IMR-90 (cell line): ENCODE results near the gene RSPH9. TPM values are rescaled to one million over a fixed set of nuclear protein-coding genes. Genes with fewer than 3 reads are reported as not detected.
"Not testable (repeated sequence)": the region's sequence is repeated elsewhere in the genome, so short reads cannot be mapped to it uniquely, and the experiment has no call there.

Experiments
- ATAC-seq: fragments of 200-7000 bp; cut with Tn5 transposase; 2 replicates; pipeline ENCODE4 v1.9.1; 2020; ENCODE audit warnings: low read depth, mild to moderate bottlenecking, moderate library complexity
- BruUV-seq: library from RNA; stranded (reverse); fragments of 400-500 nt; replicated peaks from 2 replicates; lab custom pipeline; 2021; lab: Mats Ljungman, UMichigan
- CTCF ChIA-PET: fragments of 300-600 bp; formaldehyde crosslinking; extraction: SDS; loops from one replicate; lab custom pipeline; 2021; ENCODE audit warnings: antibody characterized with exemption; lab: Yijun Ruan, JAX
- POLR2A ChIA-PET: fragments of 300-600 bp; sonication (Branson Sonifier 250); formaldehyde crosslinking; loops from one replicate; lab custom pipeline; 2022; ENCODE audit warnings: antibody characterized with exemption; ENCODE audit not compliant: unreplicated experiment; lab: Charles Lee
- DNase-seq: peaks from one replicate; pipeline ENCODE4 v3.0.0; 2013
- H2AFZ ChIP-seq: replicated peaks from 2 replicates; pipeline ENCODE3; 2013; ENCODE audit warnings: low read length, mild to moderate bottlenecking; ENCODE audit not compliant: poor library complexity
- H2AK5ac ChIP-seq: 2 replicates; pipeline ENCODE4 v1.6.1; 2013; ENCODE audit warnings: low read depth, low read length, inconsistent platforms
- H2AK9ac ChIP-seq: replicated peaks from 2 replicates; pipeline ENCODE3; 2013; ENCODE audit warnings: mild to moderate bottlenecking, low read depth, low read length, moderate library complexity; ENCODE audit not compliant: poor library complexity
- H2BK120ac ChIP-seq: 2 replicates; pipeline ENCODE4 v1.6.1; 2013; ENCODE audit warnings: low read depth, low read length, inconsistent platforms
- H2BK15ac ChIP-seq: 3 replicates; pipeline ENCODE4 v1.6.1; 2013; ENCODE audit warnings: low read depth, low read length, inconsistent platforms
- H2BK20ac ChIP-seq: 2 replicates; pipeline ENCODE4 v1.6.1; 2013; ENCODE audit warnings: low read depth, mild to moderate bottlenecking, inconsistent platforms, low read length, moderate library complexity
- H2BK5ac ChIP-seq: 2 replicates; pipeline ENCODE4 v1.6.1; 2013; ENCODE audit warnings: mild to moderate bottlenecking, low read depth, low read length, inconsistent platforms; ENCODE audit not compliant: poor library complexity, severe bottlenecking
- H3K14ac ChIP-seq: replicated peaks from 2 replicates; pipeline ENCODE4 v1.6.1; 2013; ENCODE audit warnings: low read depth, low read length, inconsistent platforms
- H3K18ac ChIP-seq: 2 replicates; pipeline ENCODE4 v1.6.1; 2013; ENCODE audit warnings: low read depth, low read length, control low read depth
- H3K23ac ChIP-seq: 2 replicates; pipeline ENCODE4 v1.6.1; 2013; ENCODE audit warnings: low read depth, low read length, inconsistent platforms
- H3K27ac ChIP-seq: 2 replicates; pipeline ENCODE4 v1.5.1; 2013; ENCODE audit warnings: mild to moderate bottlenecking, control low read depth, low read length; ENCODE audit not compliant: insufficient read depth
- H3K27me3 ChIP-seq: 2 replicates; pipeline ENCODE4 v1.6.1; 2013; ENCODE audit warnings: low read length; ENCODE audit not compliant: control insufficient read depth, insufficient read depth
- H3K36me3 ChIP-seq: 2 replicates; pipeline ENCODE4 v1.6.1; 2013; ENCODE audit warnings: low read length, mixed read lengths; ENCODE audit not compliant: control insufficient read depth, insufficient read depth
- H3K4ac ChIP-seq: 2 replicates; pipeline ENCODE4 v1.6.1; 2013; ENCODE audit warnings: low read depth, low read length, inconsistent platforms
- H3K4me1 ChIP-seq: 2 replicates; pipeline ENCODE4 v1.6.1; 2013; ENCODE audit warnings: low read length, mixed read lengths; ENCODE audit not compliant: control insufficient read depth, insufficient read depth
- H3K4me2 ChIP-seq: 2 replicates; pipeline ENCODE4 v1.6.1; 2013; ENCODE audit warnings: low read depth, mild to moderate bottlenecking, control low read depth, low read length, moderate library complexity
- H3K4me3 ChIP-seq: 2 replicates; pipeline ENCODE4 v1.5.1; 2013; ENCODE audit warnings: low read depth, mild to moderate bottlenecking, control low read depth, low read length, moderate library complexity; ENCODE audit not compliant: insufficient read depth
- H3K56ac ChIP-seq: 2 replicates; pipeline ENCODE4 v1.6.1; 2013; ENCODE audit warnings: low read length, inconsistent platforms; ENCODE audit not compliant: insufficient read depth; ENCODE audit errors: extremely low read depth
- H3K79me1 ChIP-seq, 2 experiments: 2 replicates each; pipeline ENCODE4 v1.6.1; 2013; ENCODE audit warnings: low read length in 2 of 2, inconsistent platforms in 1 of 2, low read depth in 1 of 2
- H3K9ac ChIP-seq: 2 replicates; pipeline ENCODE4 v1.6.1; 2013; ENCODE audit warnings: low read depth, low read length, control low read depth
- H3K9me1 ChIP-seq: 2 replicates; pipeline ENCODE4 v1.6.1; 2013; ENCODE audit warnings: low read length, inconsistent platforms; ENCODE audit not compliant: insufficient read depth
- H3K9me3 ChIP-seq: 2 replicates; pipeline ENCODE4 v1.6.1; 2013; ENCODE audit warnings: low read length; ENCODE audit not compliant: control insufficient read depth, insufficient read depth
- H4K20me1 ChIP-seq: 2 replicates; pipeline ENCODE4 v1.6.1; 2013; ENCODE audit warnings: low read length, inconsistent platforms; ENCODE audit not compliant: insufficient read depth
- H4K5ac ChIP-seq: 2 replicates; pipeline ENCODE4 v1.6.1; 2013; ENCODE audit warnings: mild to moderate bottlenecking, low read depth, low read length, control low read depth
- H4K8ac ChIP-seq, 2 experiments: 2 replicates each; pipeline ENCODE4 v1.6.1; 2013; ENCODE audit warnings: low read depth in 2 of 2, low read length in 2 of 2, control low read depth in 1 of 2, inconsistent platforms in 1 of 2
- H4K91ac ChIP-seq: 2 replicates; pipeline ENCODE4 v1.6.1; 2013; ENCODE audit warnings: low read depth, low read length, inconsistent platforms; ENCODE audit not compliant: insufficient read depth
- SMC3 ChIP-seq: fragments of 150-350 bp; IDR thresholded peaks from 2 replicates; pipeline ENCODE4 v1.6.1; 2016; ENCODE audit warnings: low read depth, mild to moderate bottlenecking, antibody characterized with exemption, low read length, moderate library complexity
- WGBS, 2 experiments: methylation state at CpG; one replicate each; pipeline versions ENCODE4 v1.1.5 to v1.1.7; 2013; ENCODE audit warnings: missing lambda C conversion rate in 2 of 2; ENCODE audit not compliant: insufficient read length in 1 of 2; ENCODE audit errors: extremely low coverage in 2 of 2; 5-methylcytosine and 5-hydroxymethylcytosine counted together
- dilution Hi-C: fragments of 300-500 bp; cut with HindIII; formaldehyde crosslinking; loops from one replicate; pipeline ENCODE4 v1.14.3; 2018; ENCODE audit warnings: low sequenced_read_pairs; ENCODE audit not compliant: unreplicated experiment
- in situ Hi-C: fragments of 300-500 bp; cut with MboI; formaldehyde crosslinking; loops from 3 replicates; pipeline ENCODE4 v1.14.3; 2019; ENCODE audit warnings: low sequenced_read_pairs, inconsistent platforms, mixed read lengths
- intact Hi-C: fragments of 100-400 bp; cut with micrococcal nuclease; formaldehyde crosslinking; loops from 2 replicates; pipeline ENCODE4 v1.10.0; 2022
- polyA plus RNA-seq, 3 experiments: library from polyadenylated mRNA; depleted of rRNA; stranded (reverse); fragments of >200 nt; gene quantifications; 2 replicates each; pipeline ENCODE4 v1.2.3, GENCODE V29; 2012; ENCODE audit warnings: low replicate concordance in 1 of 3
- total RNA-seq: library from RNA; depleted of rRNA; stranded (reverse); fragments of >200 nt; gene quantifications from 2 replicates; pipeline ENCODE4 v1.2.3, GENCODE V29; 2012

The RSPH9 gene
- total and polyA plus RNA-seq, 2 of the 4 experiments (the other 2 are of a cell fraction) = 0.18 to 0.21 TPM

DNA sequence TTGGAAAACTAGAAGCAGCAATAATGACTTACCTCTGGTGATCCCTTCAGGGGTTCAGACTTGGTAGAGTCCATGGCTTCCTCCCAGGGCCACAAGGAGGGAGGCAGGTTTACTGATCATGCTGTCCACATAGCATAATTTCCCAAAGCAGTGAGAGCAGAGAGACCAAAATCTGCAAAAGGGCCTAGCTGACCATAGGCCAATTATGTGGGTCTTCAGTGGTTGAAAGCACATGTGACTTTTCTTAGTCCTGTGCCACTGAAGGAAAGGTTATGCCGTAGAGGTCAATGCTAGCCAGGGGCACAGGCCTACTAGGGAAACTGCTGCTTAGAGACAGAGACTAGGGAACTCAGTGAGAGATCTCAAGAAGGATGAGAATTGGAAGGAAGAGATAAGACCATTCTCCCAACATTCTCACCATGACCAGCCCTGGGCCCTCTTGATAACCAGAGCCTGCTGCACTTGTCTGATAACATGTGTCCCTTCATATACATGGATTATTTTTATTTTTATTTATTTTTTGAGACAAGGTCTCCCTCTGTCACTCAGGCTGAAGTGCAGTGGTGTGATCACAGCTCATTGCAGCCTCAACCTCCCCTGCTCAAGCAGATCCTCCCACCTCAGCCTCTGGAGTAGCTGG lies 13.7 kb upstream of the RSPH9 start (continued):
- TF ChIP-seq SMC3 = no peak

DNA sequence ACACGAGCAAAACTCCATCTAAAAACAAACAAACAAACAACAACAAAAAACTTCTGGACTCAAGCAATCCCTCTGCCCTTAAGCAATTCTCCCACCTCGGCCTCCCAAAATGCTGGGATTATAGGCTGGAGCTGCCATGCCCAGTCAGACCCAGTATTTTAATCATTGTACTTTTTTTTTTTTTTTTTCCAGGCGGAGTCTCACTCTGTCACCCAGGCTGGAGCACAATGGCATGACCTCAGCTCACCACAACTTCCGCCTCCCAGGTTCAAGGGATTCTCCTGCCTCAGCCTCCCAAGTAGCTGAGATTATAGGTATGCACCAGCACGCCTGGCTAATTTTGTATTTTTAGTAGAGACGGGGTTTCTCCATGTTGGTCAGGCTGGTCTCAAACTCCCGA lies 11.8 kb upstream of the RSPH9 start:
- intact Hi-C loops, CTCF ChIA-PET, H2BK20ac ChIP-seq, H2AK9ac ChIP-seq, H2BK5ac ChIP-seq, H4K91ac ChIP-seq, H3K4me2 ChIP-seq, H4K5ac ChIP-seq, H3K9me3 ChIP-seq, H3K4me3 ChIP-seq, H3K14ac ChIP-seq, H4K8ac ChIP-seq, H2BK120ac ChIP-seq, BruUV-seq, H4K20me1 ChIP-seq, H3K9ac ChIP-seq, H3K27ac ChIP-seq, ATAC-seq, in situ Hi-C loops, H2AFZ ChIP-seq, dilution Hi-C loops, H3K4me1 ChIP-seq, H3K4ac ChIP-seq, H3K56ac ChIP-seq, H2BK15ac ChIP-seq, H3K27me3 ChIP-seq, H3K36me3 ChIP-seq, POLR2A ChIA-PET, H3K18ac ChIP-seq, H3K23ac ChIP-seq, H2AK5ac ChIP-seq, DNase-seq: not testable (repeated sequence)
- Histone ChIP-seq H3K9me1 (peaks cover 10% of the 10 kb centered on the region), H3K79me1 (peaks cover 16 to 32% of the 10 kb centered on the region in 2 experiments)
- no CpG with 5 or more reads among the region's 7 CpGs for WGBS, 2 experiments
